ENCODE results near the gene UBL7.

DNA sequence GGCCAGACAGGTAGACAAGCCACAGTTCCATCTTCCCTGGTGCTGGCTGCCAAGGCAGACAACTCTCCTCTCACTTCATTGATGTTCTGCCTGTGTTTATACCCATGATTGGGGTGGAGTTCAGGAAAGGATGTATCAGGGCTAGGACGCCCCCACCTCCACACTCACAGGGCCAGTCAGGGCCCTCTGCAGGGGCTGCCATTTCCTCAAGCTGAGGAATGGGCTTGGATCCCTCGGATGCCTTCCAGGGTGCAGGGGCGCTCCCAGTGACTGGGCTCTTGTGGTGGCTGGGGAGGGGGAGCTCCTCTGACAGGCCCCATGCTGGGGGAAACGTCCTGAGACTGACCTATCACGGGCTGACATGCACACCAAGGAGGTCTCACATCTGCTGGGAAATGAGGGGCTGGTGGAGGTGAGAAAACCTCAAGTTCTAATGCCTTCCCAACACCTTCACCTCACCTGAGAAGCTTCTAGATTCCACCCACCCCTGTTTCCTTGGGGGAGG lies 58.6 kb downstream of the UBL7 start:
- TF ChIP-seq, protein P1, sequence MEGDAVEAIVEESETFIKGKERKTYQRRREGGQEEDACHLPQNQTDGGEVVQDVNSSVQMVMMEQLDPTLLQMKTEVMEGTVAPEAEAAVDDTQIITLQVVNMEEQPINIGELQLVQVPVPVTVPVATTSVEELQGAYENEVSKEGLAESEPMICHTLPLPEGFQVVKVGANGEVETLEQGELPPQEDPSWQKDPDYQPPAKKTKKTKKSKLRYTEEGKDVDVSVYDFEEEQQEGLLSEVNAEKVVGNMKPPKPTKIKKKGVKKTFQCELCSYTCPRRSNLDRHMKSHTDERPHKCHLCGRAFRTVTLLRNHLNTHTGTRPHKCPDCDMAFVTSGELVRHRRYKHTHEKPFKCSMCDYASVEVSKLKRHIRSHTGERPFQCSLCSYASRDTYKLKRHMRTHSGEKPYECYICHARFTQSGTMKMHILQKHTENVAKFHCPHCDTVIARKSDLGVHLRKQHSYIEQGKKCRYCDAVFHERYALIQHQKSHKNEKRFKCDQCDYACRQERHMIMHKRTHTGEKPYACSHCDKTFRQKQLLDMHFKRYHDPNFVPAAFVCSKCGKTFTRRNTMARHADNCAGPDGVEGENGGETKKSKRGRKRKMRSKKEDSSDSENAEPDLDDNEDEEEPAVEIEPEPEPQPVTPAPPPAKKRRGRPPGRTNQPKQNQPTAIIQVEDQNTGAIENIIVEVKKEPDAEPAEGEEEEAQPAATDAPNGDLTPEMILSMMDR (IDR thresholded peaks at IDR 0.05): no peak
- TF ChIP-seq POLR2A (IDR thresholded peaks at IDR 0.05): no peak

Data from testis (tissue), 2 donors.